Erythroblast (primary cell): ENCODE data around the gene TCF4.

ENCODE experiments used
- GATA1 ChIP-seq: IDR thresholded peaks from 2 replicates; pipeline ENCODE4 v1.6.1; 2011; ENCODE audit warnings: low read depth, mild to moderate bottlenecking, control low read depth, low read length, moderate library complexity
- POLR2A ChIP-seq: IDR thresholded peaks from 2 replicates; pipeline ENCODE4 v1.6.1; 2011; ENCODE audit warnings: mild to moderate bottlenecking, low read length

DNA sequence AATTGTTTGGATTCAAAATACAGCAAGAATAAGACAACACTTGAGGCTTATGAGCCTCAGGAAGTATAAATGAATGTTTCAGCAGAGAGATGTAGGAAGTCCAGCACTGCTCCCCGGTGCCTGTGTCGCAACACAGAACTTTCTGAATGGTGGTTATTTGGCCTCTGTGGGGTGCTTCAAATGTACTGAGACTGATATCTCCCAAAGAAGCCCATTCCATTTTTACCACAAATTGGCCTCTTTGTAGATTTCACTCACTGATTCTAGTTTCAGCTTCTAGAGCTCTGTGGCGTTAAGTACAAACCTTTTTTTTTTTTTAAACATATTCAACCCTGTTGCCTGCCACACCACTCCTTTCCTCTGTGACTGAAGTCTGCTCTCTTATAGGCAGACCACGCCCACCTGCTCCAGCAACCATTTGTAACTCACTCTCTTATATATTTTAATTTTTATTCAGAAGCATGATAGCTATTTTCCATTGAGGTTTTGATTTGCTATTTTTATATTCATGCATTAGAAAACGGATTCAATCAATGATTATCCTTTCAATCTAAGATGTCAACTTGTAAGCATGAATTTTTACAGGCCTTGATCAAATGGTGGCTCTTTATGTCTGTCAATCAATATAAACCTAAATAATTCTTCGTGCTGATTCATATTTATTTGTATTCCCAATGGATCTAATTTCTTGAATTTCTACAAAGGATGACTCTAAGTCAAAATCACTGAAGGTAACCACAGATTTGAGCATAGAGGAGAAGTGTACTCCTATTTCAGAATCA, 351.7 kb downstream of the TCF4 start:
- no peak for TF ChIP-seq POLR2A
- TF ChIP-seq GATA1, result no peak
